ENCODE measurements around the gene NKAIN4.

DNA sequence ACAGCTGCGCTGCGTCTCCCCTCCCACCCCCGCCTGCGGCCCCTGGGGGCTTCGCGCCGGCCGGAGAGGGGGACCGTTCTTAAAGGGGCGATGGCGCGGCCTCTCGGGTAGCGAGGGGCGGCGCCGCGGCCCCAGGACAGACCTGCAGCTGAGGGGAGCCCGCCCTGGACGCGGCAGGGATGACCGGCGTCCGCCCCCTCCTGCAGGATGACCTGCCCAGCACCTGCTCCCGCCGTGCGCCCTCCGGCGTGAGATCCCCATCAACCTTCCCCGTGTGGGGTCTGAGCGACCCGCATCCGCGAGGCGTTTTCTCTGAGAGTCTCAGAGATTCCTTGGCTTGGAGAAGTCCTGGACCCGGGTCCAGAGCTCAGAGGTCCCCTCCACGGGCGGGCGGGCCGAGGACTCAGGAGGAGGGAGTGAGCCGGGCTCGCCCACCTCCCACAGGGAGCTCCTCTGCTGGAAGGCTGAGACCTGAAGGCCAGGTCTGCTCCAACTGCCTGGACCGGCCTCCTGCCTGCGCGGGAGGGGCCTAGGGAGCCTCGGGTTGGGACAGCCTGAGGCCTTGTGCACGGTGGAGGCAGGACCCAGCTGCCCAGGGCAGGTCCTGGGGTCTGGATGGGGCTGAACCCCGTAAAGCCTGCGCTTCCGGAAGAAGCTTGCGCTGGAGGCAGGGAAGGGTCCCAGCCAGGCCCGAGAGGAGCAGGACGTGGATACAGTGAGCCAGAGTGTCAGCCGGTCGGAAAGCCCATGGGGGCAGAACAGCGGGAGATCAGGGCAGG is 532 bp upstream of the NKAIN4 start:
- TF ChIP-seq CTCF (IDR thresholded peaks at IDR 0.05) (no peak), POLR2AphosphoS5 (IDR thresholded peaks at IDR 0.05) (no peak)

Measured in breast epithelium (tissue), 3 donors.